B cell (primary cell): ENCODE results near the gene CYTH3. TPM values are rescaled to one million over a fixed set of nuclear protein-coding genes. Genes with fewer than 3 reads are reported as not detected.

Experiments used
- ATAC-seq: fragments of 200-7000 bp; cut with Tn5 transposase; one replicate; pipeline ENCODE4 v1.10.0; 2021; ENCODE audit warnings: low read depth, mild to moderate bottlenecking, moderate number of reproducible peaks, moderate library complexity
- CTCF ChIA-PET: fragments of 350-600 bp; sonication (Branson Sonifier 250); formaldehyde crosslinking; loops from one replicate; lab custom pipeline; 2021; ENCODE audit warnings: antibody characterized with exemption, inconsistent platforms; lab: Charles Lee
- POLR2A ChIA-PET: fragments of 350-600 bp; sonication (Branson Sonifier 250); formaldehyde crosslinking; loops from one replicate; lab custom pipeline; 2021; ENCODE audit warnings: antibody characterized with exemption; lab: Charles Lee
- DNase-seq: peaks from one replicate; pipeline ENCODE4 v3.0.0; 2013
- H2AFZ ChIP-seq: 2 replicates; pipeline ENCODE4 v1.6.1; 2012; ENCODE audit warnings: mild to moderate bottlenecking, low read depth, low read length; ENCODE audit not compliant: insufficient read depth, poor library complexity, severe bottlenecking
- H3K27ac ChIP-seq, 2 donors: 1 replicate in 1 of 2; 2 replicates in 1 of 2; pipeline ENCODE4 v1.5.1; 2012 to 2013; ENCODE audit warnings: low read length in 2 of 2, mild to moderate bottlenecking in 2 of 2, moderate library complexity in 1 of 2
- H3K27me3 ChIP-seq, 4 experiments: fragments of 200-600 bp in 1 of 4; sonication (generic) in 1 of 4; replicated peaks in 1 of 4; 1 replicate in 2 of 4; 2 replicates in 2 of 4; pipeline versions ENCODE4 v1.6.1 to v1.7.0; 2013 to 2016; ENCODE audit warnings: low read length in 3 of 4, mild to moderate bottlenecking in 2 of 4, mixed read lengths in 1 of 4, moderate library complexity in 1 of 4; ENCODE audit not compliant: insufficient read depth in 4 of 4, control insufficient read depth in 3 of 4; ENCODE audit errors: control extremely low read depth in 1 of 4
- H3K36me3 ChIP-seq, 2 experiments: replicated peaks in 1 of 2; 1 replicate in 1 of 2; 2 replicates in 1 of 2; pipeline versions ENCODE4 v1.6.1 to v1.7.1; 2013; ENCODE audit warnings: low read length in 1 of 2; ENCODE audit not compliant: insufficient read depth in 2 of 2, control insufficient read depth in 1 of 2; ENCODE audit errors: control extremely low read depth in 1 of 2, extremely low read depth in 1 of 2
- H3K4me1 ChIP-seq, 2 donors: fragments of 200-600 bp in 1 of 2; sonication (generic) in 1 of 2; 1 replicate in 1 of 2; 2 replicates in 1 of 2; pipeline versions ENCODE4 v1.5.1 to v1.6.1; 2013 to 2017; ENCODE audit warnings: low read length in 2 of 2; ENCODE audit not compliant: control insufficient read depth in 2 of 2, insufficient read depth in 2 of 2
- H3K4me2 ChIP-seq: replicated peaks from 2 replicates; pipeline ENCODE3; 2012; ENCODE audit warnings: mild to moderate bottlenecking, low read depth, low read length; ENCODE audit not compliant: poor library complexity, severe bottlenecking
- H3K4me3 ChIP-seq, 5 experiments: fragments of 200-600 bp in 1 of 5; sonication (generic) in 1 of 5; 1 replicate in 3 of 5; 2 replicates in 2 of 5; pipeline versions ENCODE4 v1.5.1 to v1.7.0; 2011 to 2016; ENCODE audit warnings: low read length in 4 of 5, mild to moderate bottlenecking in 4 of 5, low read depth in 2 of 5, control low read depth in 1 of 5, moderate library complexity in 1 of 5; ENCODE audit not compliant: insufficient read depth in 1 of 5; ENCODE audit errors: control extremely low read depth in 1 of 5, extremely low read depth in 1 of 5
- H3K79me2 ChIP-seq: fragments of 200-600 bp; sonication (generic); one replicate; pipeline ENCODE4 v1.6.0; 2016; ENCODE audit warnings: low read length; ENCODE audit not compliant: control insufficient read depth, insufficient read depth
- H3K9ac ChIP-seq: fragments of 200-600 bp; sonication (generic); 2 replicates; pipeline ENCODE4 v1.6.1; 2017; ENCODE audit warnings: mild to moderate bottlenecking, low read length, moderate library complexity
- H3K9me3 ChIP-seq, 3 donors: one replicate each; pipeline versions ENCODE4 v1.6.1 to v1.7.1; 2013; ENCODE audit warnings: low read length in 2 of 3; ENCODE audit not compliant: control insufficient read depth in 2 of 3, insufficient read depth in 1 of 3; ENCODE audit errors: control extremely low read depth in 1 of 3
- H4K20me1 ChIP-seq: 2 replicates; pipeline ENCODE4 v1.6.0; 2012; ENCODE audit warnings: mild to moderate bottlenecking, low read length; ENCODE audit not compliant: insufficient read depth, control insufficient read depth, poor library complexity, severe bottlenecking
- H3K27ac Mint-ChIP-seq: one replicate; pipeline ENCODE4 v1.8.0; 2021; ENCODE audit warnings: mixed read lengths
- H3K27me3 Mint-ChIP-seq: one replicate; pipeline ENCODE4 v1.8.0; 2021; ENCODE audit warnings: mixed read lengths
- H3K4me1 Mint-ChIP-seq: one replicate; pipeline ENCODE4 v1.8.0; 2021; ENCODE audit warnings: mixed read lengths
- H3K4me3 Mint-ChIP-seq: one replicate; pipeline ENCODE4 v1.8.0; 2021; ENCODE audit warnings: mixed read lengths
- H3K9me3 Mint-ChIP-seq: one replicate; pipeline ENCODE4 v1.8.0; 2022; ENCODE audit warnings: mixed read lengths; ENCODE audit not compliant: insufficient read depth
- CTCF ChIP-seq: fragments of 200-600 bp; IDR thresholded peaks from one replicate; pipeline ENCODE4 v1.8.0; 2022; ENCODE audit warnings: antibody characterized with exemption, mild to moderate bottlenecking
- EZH2 ChIP-seq: IDR thresholded peaks from 2 replicates; pipeline ENCODE4 v1.6.1; 2012; ENCODE audit warnings: borderline replicate concordance, low read depth, mild to moderate bottlenecking, moderate library complexity, low read length; ENCODE audit not compliant: insufficient read depth, poor library complexity, severe bottlenecking
- WGBS: methylation state at CpG from one replicate; pipeline ENCODE4 v1.1.5; 2013; ENCODE audit warnings: missing lambda C conversion rate; ENCODE audit not compliant: insufficient coverage; 5-methylcytosine and 5-hydroxymethylcytosine counted together
- intact Hi-C: fragments of 100-400 bp; cut with micrococcal nuclease; formaldehyde crosslinking; loops from one replicate; pipeline ENCODE4 v1.10.0; 2022
- polyA plus RNA-seq: library from polyadenylated mRNA; depleted of rRNA; stranded (reverse); fragments of >200 nt; gene quantifications from 2 replicates; pipeline ENCODE4 v1.2.3, GENCODE V29; 2012
- total RNA-seq, 2 donors: library from RNA; stranded (reverse); fragments of 120-200 nt in 1 of 2; gene quantifications; 1 replicate in 1 of 2; 2 replicates in 1 of 2; pipeline versions ENCODE4 v1.2.3 to v1.2.4, GENCODE V29; 2013 to 2022

Gene CYTH3
- total and polyA plus RNA-seq, 2 donors (not counting 1 experiment from before 2014, with no cell fraction given), result 5.2 to 11.3 TPM

- POLR2A ChIA-PET, result no interaction called here
Measured at GRCh38 chr7:6202117-6202516, 70.3 kb downstream of the CYTH3 start.

GRCh38 chr7:6200971-6201370 is 71.5 kb downstream of the CYTH3 start:
- Histone ChIP-seq H3K27ac (no peak overlapping the region), H4K20me1 (no peaks in the 10 kb centered on the region), H3K4me2 (no peak overlapping the region), H2AFZ (no peak overlapping the region), H3K9ac (no peak overlapping the region), H3K27me3 (no peaks in the 10 kb centered on the region), H3K79me2 (no peaks in the 10 kb centered on the region), H3K4me1 (no peaks in the 10 kb centered on the region), H3K36me3 (no peaks in the 10 kb centered on the region), H3K9me3 (no peaks in the 10 kb centered on the region), H3K4me3 (no peak overlapping the region)
- ATAC-seq, result no peak
- Mint-ChIP-seq H3K27me3 (peaks cover 6% of the 10 kb centered on the region), H3K9me3 (no peaks in the 10 kb centered on the region), H3K27ac (no peak overlapping the region), H3K4me1 (no peaks in the 10 kb centered on the region), H3K4me3 (no peak overlapping the region)
- CTCF ChIA-PET, result interaction anchor here (0.6 kb wide), 1 partner anchor 204 kb away, joined by 4 read pairs; no protein-coding TSS in a partner anchor
- TF ChIP-seq EZH2, result no peak
- no peak for TF ChIP-seq CTCF
- POLR2A ChIA-PET, result interaction anchor here (0.6 kb wide), 1 partner anchor 133 kb away, joined by 6 read pairs; no protein-coding TSS in a partner anchor
- DNase-seq, result no peak
- WGBS, result 96% methylated on average over 9 of the region's 11 CpGs
- intact Hi-C loops, result no loop called here

More at GRCh38 chr7:6202117-6202516, 70.3 kb downstream of the CYTH3 start:
- CTCF ChIA-PET, result interaction anchor here (0.6 kb wide), 1 partner anchor 84 kb away, joined by 3 read pairs; no protein-coding TSS in a partner anchor
- Histone ChIP-seq H3K4me1 (no peaks in the 10 kb centered on the region), H3K36me3 (no peaks in the 10 kb centered on the region), H4K20me1 (no peaks in the 10 kb centered on the region), H3K9me3 (no peaks in the 10 kb centered on the region), H3K4me3 (no peak overlapping the region), H3K4me2 (no peak overlapping the region), H3K79me2 (no peaks in the 10 kb centered on the region), H3K27ac (no peak overlapping the region), H3K9ac (no peak overlapping the region), H3K27me3 (no peaks in the 10 kb centered on the region), H2AFZ (no peak overlapping the region)
- WGBS, result 94% methylated on average over 10 of the region's 10 CpGs
- no peak overlapping the region for H3K27ac Mint-ChIP-seq
- DNase-seq (no peak), ATAC-seq (no peak)
- H3K27me3 Mint-ChIP-seq, result peaks cover 3% of the 10 kb centered on the region
- no peaks in the 10 kb centered on the region for H3K4me1 Mint-ChIP-seq
- no peak overlapping the region for H3K4me3 Mint-ChIP-seq
- TF ChIP-seq EZH2 (no peak), CTCF (no peak)
- H3K9me3 Mint-ChIP-seq, result no peaks in the 10 kb centered on the region
- intact Hi-C loops, result no loop called here
